Prostate gland (tissue), 2 donors: Measurements from ENCODE around the gene ARL4C.

Experiments used
- CTCF ChIP-seq, 4 experiments: fragments of 200-600 bp in 2 of 4; fragments of 450-650 bp in 2 of 4; sonication (generic) in 2 of 4; IDR thresholded peaks; 1 replicate in 3 of 4; 2 replicates in 1 of 4; pipeline ENCODE4 v1.5.1; 2016 to 2019; ENCODE audit warnings: antibody characterized with exemption in 4 of 4, mild to moderate bottlenecking in 2 of 4, moderate library complexity in 2 of 4
- POLR2AphosphoS5 ChIP-seq: sonication (generic); formaldehyde crosslinking; IDR thresholded peaks from one replicate; pipeline ENCODE4 v1.6.1; 2017; ENCODE audit warnings: antibody characterized with exemption

GRCh38 chr2:234490271-234491091 lies 6.4 kb downstream of the ARL4C start:
- TF ChIP-seq CTCF (IDR thresholded peaks at IDR 0.05) = no peak
- TF ChIP-seq POLR2AphosphoS5 = no peak
